ENCODE measurements around the gene ITM2B.

- TF ChIP-seq CTCF (IDR thresholded peaks at IDR 0.05) (no peak), POLR2A (IDR thresholded peaks at IDR 0.05) (no peak)
Observed at GRCh38 chr13:48295271-48295670, 62.3 kb downstream of the ITM2B start.
